NCI-H128 (cell line): ENCODE measurements around the gene TAGLN2.

Experiments
- DNase-seq: peaks from one replicate; lab custom pipeline; 2025; ENCODE audit not compliant: unreplicated experiment; lab: John Stamatoyannopoulos, UW

Gene TAGLN2

GRCh38 chr1:159877695-159878444 lies 47.4 kb downstream of the TAGLN2 start:
- no peak for DNase-seq

GRCh38 chr1:159873530-159874143 lies 51.7 kb downstream of the TAGLN2 start:
- DNase-seq: no peak

GRCh38 chr1:159872891-159873290 lies 52.4 kb downstream of the TAGLN2 start:
- DNase-seq: no peak

- DNase-seq: no peak
Observed at GRCh38 chr1:159870704-159871103, 54.6 kb downstream of the TAGLN2 start.

DNA sequence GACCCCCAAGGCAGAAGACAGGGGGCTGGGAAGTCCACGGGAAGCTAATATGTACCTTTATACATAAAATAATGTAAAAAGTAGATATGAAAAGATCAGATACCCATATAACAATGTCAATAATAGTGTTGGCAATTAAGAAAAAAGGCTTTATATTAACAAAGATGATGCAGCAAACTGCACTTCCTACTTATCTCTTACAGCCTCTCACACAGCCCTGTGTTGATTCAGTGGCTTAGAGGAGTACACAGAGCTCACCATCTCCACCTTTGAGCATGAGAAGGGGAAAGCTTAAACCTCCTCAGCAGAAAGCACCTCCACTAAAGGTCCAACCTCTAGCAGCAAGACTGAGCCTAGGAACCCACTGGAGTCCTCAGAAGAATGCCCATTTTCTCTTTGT lies 55.7 kb downstream of the TAGLN2 start:
- no peak for DNase-seq

DNA sequence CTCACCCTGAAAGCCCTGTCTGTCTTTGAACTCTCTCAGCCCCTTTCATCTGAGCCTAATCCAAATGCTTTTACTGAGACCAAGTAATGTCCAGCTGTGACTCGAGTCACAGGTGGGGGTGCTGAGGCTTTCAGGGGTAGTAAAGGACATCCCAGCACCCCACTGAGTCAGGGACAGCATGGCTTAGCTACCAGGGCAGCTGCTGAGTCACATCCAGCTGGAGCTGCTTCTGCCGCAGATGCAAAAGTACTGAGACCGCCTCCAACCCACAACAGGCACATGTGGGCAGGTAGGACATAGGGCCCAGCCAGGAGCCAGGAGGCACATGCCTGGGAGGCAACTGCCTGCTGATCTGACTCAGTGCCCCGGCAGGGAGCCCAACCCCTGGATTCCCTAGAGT lies 56.1 kb downstream of the TAGLN2 start:
- DNase-seq: no peak

DNA sequence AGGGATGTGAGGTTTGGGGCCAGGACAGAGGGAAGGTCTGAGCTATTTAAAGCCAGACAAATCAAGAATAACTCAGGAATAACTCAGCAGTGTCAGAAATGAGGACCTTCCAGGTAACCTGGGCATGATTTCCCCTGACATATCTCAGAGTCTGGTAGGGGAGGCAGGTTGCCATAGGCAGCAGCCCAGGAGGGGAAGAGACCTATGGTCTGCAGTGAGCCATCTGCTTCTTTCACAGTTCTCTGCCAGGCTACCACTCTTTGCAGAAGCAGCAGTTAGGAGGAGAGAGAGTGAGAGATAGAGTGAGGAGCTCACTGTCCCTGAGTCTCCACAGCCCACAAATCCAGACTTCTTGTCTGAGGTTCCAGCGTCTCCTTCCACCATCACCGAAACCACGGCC lies 56.5 kb downstream of the TAGLN2 start:
- DNase-seq: no peak
